Measurements from ENCODE around the gene UBD. TPM values are rescaled to one million over a fixed set of nuclear protein-coding genes. Genes with fewer than 3 reads are reported as not detected.

UBD gene
- total RNA-seq, 1 donor from 2014 or later = not detected

- Mint-ChIP-seq H3K36me3 (ENCODE audit: low read depth) (no peaks in the 10 kb centered on the region), H3K9me3 (no peaks in the 10 kb centered on the region), H3K4me3 (no peak overlapping the region), H3K27ac (ENCODE audit: unreplicated experiment) (no peak overlapping the region), H3K27me3 (ENCODE audit: low read depth) (peaks cover 4% of the 10 kb centered on the region), H3K4me1 (no peaks in the 10 kb centered on the region)
- no peak for DNase-seq (ENCODE audit: low read depth, low spot score)
- TF ChIP-seq CTCF (conservative IDR thresholded peaks at IDR 0.05) = no peak
Observed at GRCh38 chr6:29590218-29590808, 30.8 kb upstream of the UBD start.

- Mint-ChIP-seq H3K27me3 (ENCODE audit: low read depth) (peaks cover 4% of the 10 kb centered on the region), H3K4me1 (no peaks in the 10 kb centered on the region), H3K9me3 (no peaks in the 10 kb centered on the region), H3K27ac (ENCODE audit: unreplicated experiment) (no peak overlapping the region), H3K36me3 (ENCODE audit: low read depth) (no peaks in the 10 kb centered on the region), H3K4me3 (no peak overlapping the region)
- TF ChIP-seq CTCF (conservative IDR thresholded peaks at IDR 0.05) = peak; percentile 90
- DNase-seq (ENCODE audit: low read depth, low spot score) = peak; percentile 57
Observed at GRCh38 chr6:29589423-29590048, 30.0 kb upstream of the UBD start.

GRCh38 chr6:29584821-29585220 is 25.3 kb upstream of the UBD start, which contains the start of gene OR2H2:
OR2H2 (plus strand) TSS chr6:29585121; CDS start chr6:29587945, 2,824 bp downstream.
- Mint-ChIP-seq H3K4me3 (no peak within 1 kb of the TSS), H3K27me3 (ENCODE audit: low read depth) (no peaks in the 10 kb centered on the region), H3K36me3 (ENCODE audit: low read depth) (no peaks in the 10 kb centered on the region), H3K4me1 (no peaks in the 10 kb centered on the region), H3K9me3 (peaks cover 2% of the 10 kb centered on the region), H3K27ac (ENCODE audit: unreplicated experiment) (no peak within 1 kb of the TSS)
- no peak for DNase-seq (ENCODE audit: low read depth, low spot score)
- TF ChIP-seq CTCF (conservative IDR thresholded peaks at IDR 0.05) = no peak

GRCh38 chr6:29577544-29577943 is 18.0 kb upstream of the UBD start:
- Mint-ChIP-seq H3K27me3 (ENCODE audit: low read depth) (peaks cover 16% of the 10 kb centered on the region), H3K36me3 (ENCODE audit: low read depth) (no peaks in the 10 kb centered on the region), H3K4me1 (no peaks in the 10 kb centered on the region), H3K9me3 (peaks cover 2% of the 10 kb centered on the region), H3K27ac (ENCODE audit: unreplicated experiment) (no peak overlapping the region), H3K4me3 (no peak overlapping the region)
- DNase-seq (ENCODE audit: low read depth, low spot score) = no peak
- TF ChIP-seq CTCF (conservative IDR thresholded peaks at IDR 0.05) = no peak

GRCh38 chr6:29576056-29576455 is 16.5 kb upstream of the UBD start:
- Mint-ChIP-seq H3K27me3 (ENCODE audit: low read depth) (peaks cover 26% of the 10 kb centered on the region), H3K27ac (ENCODE audit: unreplicated experiment) (no peak overlapping the region), H3K36me3 (ENCODE audit: low read depth) (no peaks in the 10 kb centered on the region), H3K4me3 (no peak overlapping the region), H3K9me3 (peaks cover 2% of the 10 kb centered on the region), H3K4me1 (no peaks in the 10 kb centered on the region)
- TF ChIP-seq CTCF (conservative IDR thresholded peaks at IDR 0.05) = no peak
- DNase-seq (ENCODE audit: low read depth, low spot score) = no peak

Data from neural crest cell (in vitro differentiated cells).